ENCODE data around the gene SHB.

DNA sequence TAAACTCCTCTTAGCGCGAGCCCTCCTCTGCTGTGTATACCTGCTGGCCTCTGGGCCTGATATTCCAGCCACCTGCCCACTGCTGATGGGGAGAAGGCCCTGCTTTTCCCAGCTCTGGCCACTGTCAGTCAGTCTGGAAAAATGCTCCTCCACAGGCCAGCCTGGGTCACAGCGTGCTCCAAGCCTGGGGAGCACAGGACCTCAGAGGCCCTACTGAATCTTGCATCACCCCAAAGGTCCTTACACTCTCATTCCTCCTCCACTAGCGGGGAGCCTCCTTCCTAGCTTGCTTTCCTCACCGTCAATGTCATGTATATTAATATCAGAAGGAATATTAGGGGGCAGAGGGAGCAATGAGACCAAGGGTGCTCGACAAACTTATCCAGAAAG lies 73.7 kb downstream of the SHB start:
- TF ChIP-seq, protein P1, sequence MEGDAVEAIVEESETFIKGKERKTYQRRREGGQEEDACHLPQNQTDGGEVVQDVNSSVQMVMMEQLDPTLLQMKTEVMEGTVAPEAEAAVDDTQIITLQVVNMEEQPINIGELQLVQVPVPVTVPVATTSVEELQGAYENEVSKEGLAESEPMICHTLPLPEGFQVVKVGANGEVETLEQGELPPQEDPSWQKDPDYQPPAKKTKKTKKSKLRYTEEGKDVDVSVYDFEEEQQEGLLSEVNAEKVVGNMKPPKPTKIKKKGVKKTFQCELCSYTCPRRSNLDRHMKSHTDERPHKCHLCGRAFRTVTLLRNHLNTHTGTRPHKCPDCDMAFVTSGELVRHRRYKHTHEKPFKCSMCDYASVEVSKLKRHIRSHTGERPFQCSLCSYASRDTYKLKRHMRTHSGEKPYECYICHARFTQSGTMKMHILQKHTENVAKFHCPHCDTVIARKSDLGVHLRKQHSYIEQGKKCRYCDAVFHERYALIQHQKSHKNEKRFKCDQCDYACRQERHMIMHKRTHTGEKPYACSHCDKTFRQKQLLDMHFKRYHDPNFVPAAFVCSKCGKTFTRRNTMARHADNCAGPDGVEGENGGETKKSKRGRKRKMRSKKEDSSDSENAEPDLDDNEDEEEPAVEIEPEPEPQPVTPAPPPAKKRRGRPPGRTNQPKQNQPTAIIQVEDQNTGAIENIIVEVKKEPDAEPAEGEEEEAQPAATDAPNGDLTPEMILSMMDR (optimal IDR thresholded peaks at IDR 0.05 in 1 of 3, IDR thresholded peaks at IDR 0.05 in 1 of 3, conservative IDR thresholded peaks at IDR 0.05 in 1 of 3; ENCODE audit: extremely low read depth in 1 of 3, insufficient read depth in 2 of 3, low read length in 3 of 3) = no peak
- TF ChIP-seq EZH2 (IDR thresholded peaks at IDR 0.05; ENCODE audit: low read length) = no peak
